22Rv1 (cell line): ENCODE measurements around the gene ZNF367.

Source experiments
- ZFX ChIP-seq: fragments of 450-650 bp; IDR thresholded peaks from 2 replicates; pipeline ENCODE4 v1.6.1; 2017; ENCODE audit warnings: antibody characterized with exemption, borderline replicate concordance
- TF ChIP-seq, protein P1 (sequence below): fragments of 450-650 bp; IDR thresholded peaks from 2 replicates; pipeline ENCODE4 v1.5.1; 2017; ENCODE audit warnings: mild to moderate bottlenecking

DNA sequence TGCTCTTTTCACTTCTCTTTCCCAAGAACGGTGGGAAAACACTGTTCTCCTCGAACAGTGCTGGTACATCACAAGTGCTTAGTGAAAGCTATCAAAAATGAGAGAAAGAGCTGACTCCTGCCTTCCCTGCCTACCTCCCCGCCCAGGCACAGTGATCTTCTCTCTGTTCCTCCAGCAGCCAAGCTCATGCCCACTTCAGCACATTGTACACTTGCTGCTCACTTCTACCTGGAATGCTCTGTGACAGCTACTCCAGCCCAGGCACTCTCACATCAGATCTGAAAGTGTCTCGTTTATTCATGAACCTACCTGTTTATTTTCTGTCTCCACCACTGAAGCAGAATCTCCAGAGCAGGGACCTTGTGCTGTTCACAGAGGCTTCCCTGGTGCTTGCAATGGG is 36.5 kb downstream of the ZNF367 start:
- TF ChIP-seq, protein P1, sequence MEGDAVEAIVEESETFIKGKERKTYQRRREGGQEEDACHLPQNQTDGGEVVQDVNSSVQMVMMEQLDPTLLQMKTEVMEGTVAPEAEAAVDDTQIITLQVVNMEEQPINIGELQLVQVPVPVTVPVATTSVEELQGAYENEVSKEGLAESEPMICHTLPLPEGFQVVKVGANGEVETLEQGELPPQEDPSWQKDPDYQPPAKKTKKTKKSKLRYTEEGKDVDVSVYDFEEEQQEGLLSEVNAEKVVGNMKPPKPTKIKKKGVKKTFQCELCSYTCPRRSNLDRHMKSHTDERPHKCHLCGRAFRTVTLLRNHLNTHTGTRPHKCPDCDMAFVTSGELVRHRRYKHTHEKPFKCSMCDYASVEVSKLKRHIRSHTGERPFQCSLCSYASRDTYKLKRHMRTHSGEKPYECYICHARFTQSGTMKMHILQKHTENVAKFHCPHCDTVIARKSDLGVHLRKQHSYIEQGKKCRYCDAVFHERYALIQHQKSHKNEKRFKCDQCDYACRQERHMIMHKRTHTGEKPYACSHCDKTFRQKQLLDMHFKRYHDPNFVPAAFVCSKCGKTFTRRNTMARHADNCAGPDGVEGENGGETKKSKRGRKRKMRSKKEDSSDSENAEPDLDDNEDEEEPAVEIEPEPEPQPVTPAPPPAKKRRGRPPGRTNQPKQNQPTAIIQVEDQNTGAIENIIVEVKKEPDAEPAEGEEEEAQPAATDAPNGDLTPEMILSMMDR, result no peak
- no peak for TF ChIP-seq ZFX
